Measurements from ENCODE around the gene OSTN. TPM values are rescaled to one million over a fixed set of nuclear protein-coding genes. Genes with fewer than 3 reads are reported as not detected.
"Not testable (repeated sequence)": the region's sequence is repeated elsewhere in the genome, so short reads cannot be mapped to it uniquely, and the experiment has no call there.

OSTN gene
- total RNA-seq, 1 donor from 2014 or later = not detected

DNA sequence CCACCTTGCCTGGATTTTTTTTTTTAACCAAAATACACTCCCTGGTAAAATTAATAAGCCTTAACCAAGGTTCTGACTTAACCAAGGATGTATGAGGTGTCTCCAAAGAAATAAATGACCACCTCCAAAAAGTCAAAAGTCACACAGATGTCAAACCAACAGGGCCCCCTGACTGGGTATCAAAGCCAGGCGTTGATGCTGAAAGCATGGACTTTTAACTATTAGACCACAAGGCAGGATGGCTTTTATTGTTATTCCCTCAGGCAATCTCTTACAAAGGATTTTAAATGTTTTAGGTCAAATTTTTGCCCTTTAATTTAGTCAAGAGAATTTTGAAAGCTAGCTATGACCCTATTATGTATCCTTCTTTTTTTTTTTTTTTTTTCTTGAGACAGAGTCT, 60.4 kb downstream of the OSTN start:
- Mint-ChIP-seq H3K9me3 (no peaks in the 10 kb centered on the region), H3K36me3 (ENCODE audit: low read depth) (no peaks in the 10 kb centered on the region), H3K27ac (no peak overlapping the region), H3K4me1 (ENCODE audit: low read depth) (no peaks in the 10 kb centered on the region), H3K4me3 (ENCODE audit: low read depth) (no peak overlapping the region), H3K27me3 (ENCODE audit: low read depth) (peaks cover 2% of the 10 kb centered on the region)
- intact Hi-C loops (cut with micrococcal nuclease) = no loop called here
- DNase-seq (ENCODE audit: low spot score) = no peak

- DNase-seq (ENCODE audit: low spot score) = no peak
- intact Hi-C loops (cut with micrococcal nuclease) = no loop called here
- Mint-ChIP-seq H3K9me3 (no peaks in the 10 kb centered on the region), H3K36me3 (ENCODE audit: low read depth) (no peaks in the 10 kb centered on the region), H3K27me3 (ENCODE audit: low read depth) (peaks cover 2% of the 10 kb centered on the region), H3K4me3 (ENCODE audit: low read depth) (no peak overlapping the region), H3K27ac (no peak overlapping the region), H3K4me1 (ENCODE audit: low read depth) (no peaks in the 10 kb centered on the region)
Observed at GRCh38 chr3:191260431-191261303, 61.6 kb downstream of the OSTN start.

DNA sequence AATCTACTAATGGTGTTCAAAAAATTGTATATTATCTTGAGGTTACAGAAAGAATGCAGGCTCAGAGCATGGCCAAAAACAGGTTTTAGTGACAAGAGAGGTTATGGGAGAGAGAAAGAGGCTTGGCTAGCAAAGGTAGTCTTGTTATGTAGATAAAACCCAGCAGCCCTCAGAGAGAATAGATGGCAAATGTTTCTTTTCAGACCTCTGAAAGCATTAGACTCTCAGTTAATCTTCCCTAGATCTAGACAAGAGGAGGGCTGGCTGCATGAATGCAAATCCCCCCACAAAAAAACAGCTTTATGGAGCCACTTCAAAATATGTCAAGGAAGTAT, 62.2 kb downstream of the OSTN start:
- no peaks in the 10 kb centered on the region for H3K4me1 Mint-ChIP-seq (ENCODE audit: low read depth)
- intact Hi-C loops (cut with micrococcal nuclease) = no loop called here
- H3K27me3 Mint-ChIP-seq (ENCODE audit: low read depth) = peaks cover 2% of the 10 kb centered on the region
- no peak for DNase-seq (ENCODE audit: low spot score)
- H3K9me3 Mint-ChIP-seq = no peaks in the 10 kb centered on the region
- H3K4me3 Mint-ChIP-seq (ENCODE audit: low read depth) = no peak overlapping the region
- H3K27ac Mint-ChIP-seq = no peak overlapping the region
- no peaks in the 10 kb centered on the region for H3K36me3 Mint-ChIP-seq (ENCODE audit: low read depth)

GRCh38 chr3:191262650-191263049, 63.6 kb downstream of the OSTN start:
- no peak overlapping the region for H3K4me3 Mint-ChIP-seq (ENCODE audit: low read depth)
- no peaks in the 10 kb centered on the region for H3K9me3 Mint-ChIP-seq
- no peak overlapping the region for H3K27ac Mint-ChIP-seq
- DNase-seq (ENCODE audit: low spot score) = no peak
- H3K36me3 Mint-ChIP-seq (ENCODE audit: low read depth) = no peaks in the 10 kb centered on the region
- H3K4me1 Mint-ChIP-seq (ENCODE audit: low read depth) = no peaks in the 10 kb centered on the region
- intact Hi-C loops (cut with micrococcal nuclease) = no loop called here
- H3K27me3 Mint-ChIP-seq (ENCODE audit: low read depth) = peaks cover 2% of the 10 kb centered on the region

GRCh38 chr3:191263365-191263764, 64.3 kb downstream of the OSTN start:
- H3K27ac Mint-ChIP-seq = no peak overlapping the region
- H3K36me3 Mint-ChIP-seq (ENCODE audit: low read depth) = no peaks in the 10 kb centered on the region
- peaks cover 2% of the 10 kb centered on the region for H3K27me3 Mint-ChIP-seq (ENCODE audit: low read depth)
- intact Hi-C loops (cut with micrococcal nuclease) = no loop called here
- no peak overlapping the region for H3K4me3 Mint-ChIP-seq (ENCODE audit: low read depth)
- H3K4me1 Mint-ChIP-seq (ENCODE audit: low read depth) = no peaks in the 10 kb centered on the region
- no peaks in the 10 kb centered on the region for H3K9me3 Mint-ChIP-seq
- DNase-seq (ENCODE audit: low spot score) = no peak

DNA sequence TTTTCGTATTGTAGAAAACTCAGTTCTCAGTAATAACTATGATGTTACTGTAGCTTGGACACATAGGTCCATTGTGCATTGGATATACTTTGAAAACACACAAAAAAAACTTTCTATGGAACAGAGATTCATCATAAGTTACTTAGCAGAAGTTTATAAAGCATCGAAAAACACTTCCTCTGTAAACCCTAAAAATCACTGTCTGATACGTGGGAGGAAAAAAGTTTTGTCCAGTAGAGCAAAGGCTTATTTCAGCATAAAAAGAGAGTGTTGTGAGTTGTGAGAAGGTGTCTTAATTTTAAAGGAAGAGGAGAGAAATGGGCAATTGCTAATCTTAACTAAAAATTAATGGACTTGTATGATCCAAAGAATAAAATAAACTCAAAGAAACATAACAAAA, 64.8 kb downstream of the OSTN start:
- H3K27ac Mint-ChIP-seq = no peak overlapping the region
- H3K27me3 Mint-ChIP-seq (ENCODE audit: low read depth) = peaks cover 2% of the 10 kb centered on the region
- no peak for DNase-seq (ENCODE audit: low spot score)
- H3K4me3 Mint-ChIP-seq (ENCODE audit: low read depth) = no peak overlapping the region
- H3K9me3 Mint-ChIP-seq = no peaks in the 10 kb centered on the region
- no peaks in the 10 kb centered on the region for H3K4me1 Mint-ChIP-seq (ENCODE audit: low read depth)
- no peaks in the 10 kb centered on the region for H3K36me3 Mint-ChIP-seq (ENCODE audit: low read depth)
- intact Hi-C loops (cut with micrococcal nuclease) = no loop called here

- intact Hi-C loops (cut with micrococcal nuclease) = no loop called here
- DNase-seq (ENCODE audit: low spot score) = no peak
- H3K27me3 Mint-ChIP-seq (ENCODE audit: low read depth) = peaks cover 2% of the 10 kb centered on the region
- no peak overlapping the region for H3K27ac Mint-ChIP-seq
- H3K4me3 Mint-ChIP-seq (ENCODE audit: low read depth) = no peak overlapping the region
- no peaks in the 10 kb centered on the region for H3K9me3 Mint-ChIP-seq
- H3K36me3 Mint-ChIP-seq (ENCODE audit: low read depth) = no peaks in the 10 kb centered on the region
- H3K4me1 Mint-ChIP-seq (ENCODE audit: low read depth) = no peaks in the 10 kb centered on the region
Observed at GRCh38 chr3:191268737-191269136, 69.7 kb downstream of the OSTN start.

DNA sequence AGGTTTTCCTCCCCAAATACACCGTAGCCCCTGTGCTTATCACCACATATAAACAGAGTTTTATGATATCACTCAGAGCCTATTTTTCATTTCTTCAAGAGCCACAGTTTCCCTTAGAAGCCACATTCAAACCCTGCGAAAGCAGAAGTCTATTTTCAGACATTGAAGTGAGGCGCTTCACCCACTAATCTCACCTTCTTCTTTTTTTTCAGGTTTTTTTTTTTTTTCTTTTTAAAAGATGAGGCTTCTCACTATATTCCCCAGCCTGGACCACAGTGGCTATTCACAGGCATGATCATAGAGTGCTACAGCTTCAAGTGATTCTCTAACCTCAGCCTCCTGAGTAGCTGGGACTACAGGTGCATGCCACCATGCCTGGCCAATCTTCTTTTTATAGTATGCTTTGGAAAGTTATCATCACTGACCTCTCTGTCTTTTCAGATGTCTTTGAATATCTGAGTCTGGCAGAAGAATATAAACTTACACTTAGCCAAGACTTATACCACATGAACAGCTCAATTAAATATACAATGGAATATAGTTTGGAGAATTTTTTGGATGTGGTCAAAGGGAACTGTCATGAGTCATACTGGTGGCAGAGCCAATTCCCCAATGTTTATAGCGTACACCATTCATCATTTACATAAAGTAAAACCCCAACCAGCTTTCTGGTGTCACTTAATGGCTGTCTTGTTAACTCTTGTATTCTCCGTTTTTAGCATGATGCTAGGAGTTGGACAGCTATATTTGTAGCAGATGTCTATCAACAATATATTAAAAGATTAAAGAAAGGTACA, 70.4 kb downstream of the OSTN start:
- no peak for DNase-seq (ENCODE audit: low spot score)
- H3K36me3 Mint-ChIP-seq (ENCODE audit: low read depth) = no peaks in the 10 kb centered on the region
- H3K4me3 Mint-ChIP-seq (ENCODE audit: low read depth) = no peak overlapping the region
- H3K4me1 Mint-ChIP-seq (ENCODE audit: low read depth) = no peaks in the 10 kb centered on the region
- H3K27ac Mint-ChIP-seq = no peak overlapping the region
- H3K9me3 Mint-ChIP-seq = no peaks in the 10 kb centered on the region
- no peaks in the 10 kb centered on the region for H3K27me3 Mint-ChIP-seq (ENCODE audit: low read depth)
- intact Hi-C loops (cut with micrococcal nuclease) = no loop called here

GRCh38 chr3:191275244-191275643, 76.2 kb downstream of the OSTN start:
- intact Hi-C loops (cut with micrococcal nuclease); H3K27me3 Mint-ChIP-seq (ENCODE audit: low read depth); H3K27ac Mint-ChIP-seq; H3K9me3 Mint-ChIP-seq; H3K4me1 Mint-ChIP-seq (ENCODE audit: low read depth); H3K4me3 Mint-ChIP-seq (ENCODE audit: low read depth); H3K36me3 Mint-ChIP-seq (ENCODE audit: low read depth); DNase-seq (ENCODE audit: low spot score): not testable (repeated sequence)

- Mint-ChIP-seq H3K4me1 (ENCODE audit: low read depth) (no peaks in the 10 kb centered on the region), H3K27me3 (ENCODE audit: low read depth) (no peaks in the 10 kb centered on the region), H3K36me3 (ENCODE audit: low read depth) (no peaks in the 10 kb centered on the region), H3K9me3 (no peaks in the 10 kb centered on the region), H3K27ac (no peak overlapping the region), H3K4me3 (ENCODE audit: low read depth) (no peak overlapping the region)
- no peak for DNase-seq (ENCODE audit: low spot score)
- intact Hi-C loops (cut with micrococcal nuclease) = no loop called here
Observed at GRCh38 chr3:191275751-191276150, 76.7 kb downstream of the OSTN start.

DNA sequence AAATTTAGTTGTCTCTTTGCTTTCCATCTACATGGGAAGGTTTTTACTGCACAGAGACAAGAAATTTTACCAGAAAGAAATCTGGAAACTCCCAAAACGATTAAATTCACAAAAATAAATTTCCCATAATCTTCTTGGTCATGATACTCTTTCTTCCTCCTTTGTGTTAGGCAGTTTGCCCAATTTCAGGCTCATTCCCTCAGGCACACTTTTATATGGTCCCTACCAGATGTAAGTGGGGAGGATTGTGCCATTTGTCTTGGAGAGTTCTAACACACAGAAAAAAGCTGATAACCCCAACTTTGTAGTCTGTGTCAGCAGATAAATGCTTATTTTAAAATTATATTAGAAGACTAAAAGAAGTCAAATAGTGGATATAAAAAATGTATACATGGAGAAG, 81.1 kb downstream of the OSTN start:
- Mint-ChIP-seq H3K27me3 (ENCODE audit: low read depth) (no peaks in the 10 kb centered on the region), H3K4me3 (ENCODE audit: low read depth) (no peak overlapping the region)
- intact Hi-C loops (cut with micrococcal nuclease) = no loop called here

DNA sequence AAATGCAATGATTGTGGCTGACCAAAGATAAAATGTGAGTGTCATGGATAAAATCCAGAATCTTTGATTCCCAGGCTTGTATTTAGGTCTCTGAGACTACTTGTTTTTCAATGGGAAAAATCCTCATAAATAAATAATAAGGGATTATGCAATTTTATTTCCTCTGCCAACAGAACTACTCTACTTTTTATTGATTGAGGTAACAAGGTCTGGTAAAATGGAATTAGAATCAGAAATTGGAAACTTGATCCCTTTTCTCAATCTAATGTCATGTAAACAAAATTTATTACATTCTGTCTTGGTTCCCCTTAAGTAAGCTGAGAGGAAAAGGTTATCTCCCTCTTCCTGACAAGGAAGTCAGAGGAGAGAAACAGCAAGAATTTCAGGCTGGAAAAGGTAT, 81.8 kb downstream of the OSTN start:
- Mint-ChIP-seq H3K27ac (no peak overlapping the region), H3K36me3 (ENCODE audit: low read depth) (no peaks in the 10 kb centered on the region), H3K27me3 (ENCODE audit: low read depth) (no peaks in the 10 kb centered on the region), H3K4me1 (ENCODE audit: low read depth) (no peaks in the 10 kb centered on the region), H3K9me3 (no peaks in the 10 kb centered on the region), H3K4me3 (ENCODE audit: low read depth) (no peak overlapping the region)
- intact Hi-C loops (cut with micrococcal nuclease) = no loop called here
- DNase-seq (ENCODE audit: low spot score) = no peak

More for the DNA sequence above, 81.1 kb downstream of the OSTN start:
- Mint-ChIP-seq H3K9me3 (no peaks in the 10 kb centered on the region), H3K36me3 (ENCODE audit: low read depth) (no peaks in the 10 kb centered on the region), H3K4me1 (ENCODE audit: low read depth) (no peaks in the 10 kb centered on the region), H3K27ac (no peak overlapping the region)
- no peak for DNase-seq (ENCODE audit: low spot score)

Measured in activated T-helper 2 cell treated with anti-CD3 and anti-CD28 coated beads, Interferon-gamma antibody, Interleukin-2, Interleukin-4, amounts not matched to agents 10 μg/mL and 5 μg/mL and 100 μg/mL, durations not matched to agents 14 hours and 24 hours and 36 hours (primary cell).